PC-3 (cell line): ENCODE data around the gene RAD51AP1. TPM values are rescaled to one million over a fixed set of nuclear protein-coding genes. Genes with fewer than 3 reads are reported as not detected.

ENCODE experiments used
- ATAC-seq: fragments of 200-7000 bp; cut with Tn5 transposase; 2 replicates; pipeline ENCODE4 v1.9.1; 2020; ENCODE audit warnings: mild to moderate bottlenecking, moderate library complexity
- Bru-seq: library from RNA; stranded (reverse); fragments of 400-500 nt; gene quantifications from one replicate; lab custom pipeline; 2021; lab: Mats Ljungman, UMichigan
- BruChase-seq, 2 experiments: library from RNA; stranded (reverse); fragments of 400-500 nt; gene quantifications; one replicate each; lab custom pipeline; 2021; lab: Mats Ljungman, UMichigan
- BruUV-seq: library from RNA; stranded (reverse); fragments of 400-500 nt; replicated peaks from 2 replicates; lab custom pipeline; 2021; lab: Mats Ljungman, UMichigan
- CTCF ChIA-PET: fragments of 300-600 bp; sonication (Branson Sonifier 250); formaldehyde crosslinking; loops from one replicate; lab custom pipeline; 2022; ENCODE audit warnings: antibody characterized with exemption; lab: Charles Lee
- POLR2A ChIA-PET: fragments of 300-600 bp; sonication (Branson Sonifier 250); formaldehyde crosslinking; loops from one replicate; lab custom pipeline; 2022; ENCODE audit warnings: antibody characterized with exemption; ENCODE audit not compliant: unreplicated experiment; lab: Charles Lee
- DNase-seq: peaks from one replicate; pipeline ENCODE4 v3.0.0-alpha.2; 2015
- H2AFZ ChIP-seq: fragments of 300-600 bp; sonication (generic); 2 replicates; pipeline ENCODE4 v1.6.0; 2016; ENCODE audit warnings: antibody characterized with exemption, low read length
- H3F3A ChIP-seq: fragments of 300-600 bp; sonication (generic); one replicate; pipeline ENCODE4 v1.6.0; 2017; ENCODE audit warnings: antibody characterized with exemption, low read length, control low read depth, mild to moderate bottlenecking; ENCODE audit not compliant: unreplicated experiment
- H3K27ac ChIP-seq: fragments of 300-600 bp; sonication (generic); 2 replicates; pipeline ENCODE4 v1.5.1; 2016; ENCODE audit warnings: mild to moderate bottlenecking, low read length
- H3K27me3 ChIP-seq: fragments of 300-600 bp; sonication (generic); 2 replicates; pipeline ENCODE4 v1.6.1; 2016; ENCODE audit warnings: low read length, mixed read lengths
- H3K36me3 ChIP-seq: fragments of 300-600 bp; sonication (generic); 2 replicates; pipeline ENCODE4 v1.6.1; 2016; ENCODE audit warnings: low read depth, mixed run types, low read length, mixed read lengths
- H3K4me1 ChIP-seq: fragments of 300-600 bp; sonication (generic); 2 replicates; pipeline ENCODE4 v1.5.1; 2016; ENCODE audit warnings: low read length; ENCODE audit not compliant: insufficient read depth
- H3K4me2 ChIP-seq: fragments of 300-600 bp; sonication (generic); 2 replicates; pipeline ENCODE4 v1.6.0; 2016; ENCODE audit warnings: low read length
- H3K4me3 ChIP-seq: fragments of 300-600 bp; sonication (generic); 2 replicates; pipeline ENCODE4 v1.5.1; 2016; ENCODE audit warnings: mild to moderate bottlenecking, low read length, mixed read lengths
- H3K79me2 ChIP-seq: fragments of 300-600 bp; sonication (generic); 2 replicates; pipeline ENCODE4 v1.6.1; 2017; ENCODE audit warnings: low read length, mixed read lengths
- H3K9ac ChIP-seq: fragments of 300-600 bp; sonication (generic); 2 replicates; pipeline ENCODE4 v1.6.0; 2016; ENCODE audit warnings: mild to moderate bottlenecking, low read length
- H3K9me2 ChIP-seq: fragments of 300-600 bp; sonication (generic); replicated peaks from 2 replicates; pipeline ENCODE4 v1.6.1; 2016; ENCODE audit warnings: mixed run types, low read length, mixed read lengths
- H3K9me3 ChIP-seq: fragments of 300-600 bp; sonication (generic); 2 replicates; pipeline ENCODE4 v1.6.1; 2016; ENCODE audit warnings: low read length, mixed read lengths
- H4K20me1 ChIP-seq: fragments of 300-600 bp; sonication (generic); 2 replicates; pipeline ENCODE4 v1.6.1; 2016; ENCODE audit warnings: low read length, mixed read lengths
- CTCF ChIP-seq: fragments of 300-600 bp; sonication (generic); conservative IDR thresholded peaks from 2 replicates; pipeline ENCODE4 v1.5.1; 2017; ENCODE audit warnings: antibody characterized with exemption, low read depth, mild to moderate bottlenecking, low read length
- EZH2 ChIP-seq: fragments of 300-600 bp; sonication (generic); IDR thresholded peaks from one replicate; pipeline ENCODE4 v1.6.1; 2017; ENCODE audit warnings: antibody characterized with exemption, mild to moderate bottlenecking, low read length; ENCODE audit not compliant: unreplicated experiment
- EZH2phosphoT487 ChIP-seq: fragments of 300-600 bp; sonication (generic); IDR thresholded peaks from 2 replicates; pipeline ENCODE4 v1.6.1; 2018; ENCODE audit warnings: mild to moderate bottlenecking, antibody characterized with exemption, low read length, borderline replicate concordance
- intact Hi-C: fragments of 100-400 bp; cut with micrococcal nuclease; formaldehyde crosslinking; loops from 2 replicates; pipeline ENCODE4 v1.9.0; 2023
- long read RNA-seq: library from polyadenylated mRNA; unstranded; transcript quantifications from one replicate; pipeline ENCODE4 v2.0.0, GENCODE V29; 2021; ENCODE audit not compliant: unreplicated experiment
- total RNA-seq: library from RNA; depleted of rRNA; stranded (reverse); fragments of >200 nt; gene quantifications from 2 replicates; pipeline ENCODE4 v1.2.3, GENCODE V29; 2014; rRNA removed

RAD51AP1 gene
- 15.9 and 24.7 TPM in 2 replicates for total RNA-seq
- percentile 57 among the genes with signal in this experiment for Bru-seq, nascent RNA
- BruChase-seq, experiment 1, labeled RNA remaining after a 6-hour chase: percentile 51 among the genes with signal in this experiment
- BruChase-seq, experiment 2, labeled RNA remaining after a 2-hour chase: percentile 44 among the genes with signal in this experiment
- long read RNA-seq, partial matches to known transcripts: 0 of 12 reads
- long read RNA-seq, other reads (novel, unspliced or antisense): 8 of 12 reads

GRCh38 chr12:4538207-4539160 lies at the start of gene RAD51AP1:
Gene RAD51AP1, plus strand, starts transcription at chr12:4538890. Its CDS starts 50 bp downstream, at chr12:4538940.
- H3K79me2 ChIP-seq: peaks cover 47% of the 10 kb centered on the region
- POLR2A ChIA-PET: no interaction called here
- H3K4me1 ChIP-seq: peaks cover 19% of the 10 kb centered on the region
- H3K9me3 ChIP-seq: no peaks in the 10 kb centered on the region
- peak within 1 kb of the TSS; percentile 84 for H3K4me3 ChIP-seq
- H3F3A ChIP-seq: no peaks in the 10 kb centered on the region
- ATAC-seq (peak; percentile 97), DNase-seq (peak; percentile 90)
- no peaks in the 10 kb centered on the region for H3K27me3 ChIP-seq
- CTCF ChIA-PET: no interaction called here
- H3K4me2 ChIP-seq: peak within 1 kb of the TSS; percentile 99
- no peaks in the 10 kb centered on the region; the same call in 1 of the 2 replicates for H3K36me3 ChIP-seq
- intact Hi-C loops: no loop called here
- peak within 1 kb of the TSS; percentile 91 for H2AFZ ChIP-seq
- no peaks in the 10 kb centered on the region for H3K9me2 ChIP-seq
- peak within 1 kb of the TSS; percentile 69 for H3K27ac ChIP-seq
- no peaks in the 10 kb centered on the region for H4K20me1 ChIP-seq
- peak within 1 kb of the TSS; percentile 95 for H3K9ac ChIP-seq
- BruUV-seq: no TSS peak
- TF ChIP-seq CTCF: no peak
- TF ChIP-seq EZH2phosphoT487: no peak
- TF ChIP-seq EZH2: no peak

GRCh38 chr12:4489556-4489955 lies 49.1 kb upstream of the RAD51AP1 start:
- ChIA-PET CTCF (no interaction called here), POLR2A (no interaction called here)
- Histone ChIP-seq H2AFZ (no peak overlapping the region), H3K9me3 (no peaks in the 10 kb centered on the region), H3K9ac (no peak overlapping the region), H3K27ac (no peak overlapping the region), H3K27me3 (no peaks in the 10 kb centered on the region), H3K4me2 (no peak overlapping the region), H3F3A (no peaks in the 10 kb centered on the region), H4K20me1 (no peaks in the 10 kb centered on the region), H3K4me1 (peaks cover 9% of the 10 kb centered on the region), H3K79me2 (no peaks in the 10 kb centered on the region), H3K36me3 (no peaks in the 10 kb centered on the region), H3K9me2 (no peaks in the 10 kb centered on the region), H3K4me3 (no peak overlapping the region)
- DNase-seq: no peak
- intact Hi-C loops: no loop called here
- no TSS peak for BruUV-seq
- TF ChIP-seq EZH2phosphoT487: no peak
- TF ChIP-seq EZH2: no peak
- TF ChIP-seq CTCF: no peak
- ATAC-seq: no peak
